ENCODE data around the gene ZFR. TPM values are rescaled to one million over a fixed set of nuclear protein-coding genes. Genes with fewer than 3 reads are reported as not detected.

Gene ZFR
- polyA plus RNA-seq, 2 of the 4 experiments (the other 2 are of a cell fraction), result 65.6 to 107 TPM

GRCh38 chr5:32311404-32312196, 132.9 kb downstream of the ZFR start:
- H3K4me1 ChIP-seq, result peaks cover 9% of the 10 kb centered on the region
- H3K9me3 ChIP-seq, result no peaks in the 10 kb centered on the region
- TF ChIP-seq CBX2 (IDR thresholded peaks at IDR 0.05; ENCODE audit: borderline replicate concordance, low read depth) (no peak), POLR2A (IDR thresholded peaks at IDR 0.05; ENCODE audit: low read length) (no peak), E2F6 (IDR thresholded peaks at IDR 0.05; ENCODE audit: borderline replicate concordance, low read depth) (no peak), HMGXB4 (CRISPR knock-in tag; IDR thresholded peaks at IDR 0.05; ENCODE audit: borderline replicate concordance) (no peak), ZSCAN20 (CRISPR knock-in tag; IDR thresholded peaks at IDR 0.05) (no peak), FOSL2 (IDR thresholded peaks at IDR 0.05) (no peak), FOSL2 (CRISPR knock-in tag; IDR thresholded peaks at IDR 0.05) (no peak), JUN (IDR thresholded peaks at IDR 0.05) (no peak), RAD21 (conservative IDR thresholded peaks at IDR 0.05 in 1 of 2, IDR thresholded peaks at IDR 0.05 in 1 of 2) (no peak), MAX (IDR thresholded peaks at IDR 0.05) (no peak), REST (IDR thresholded peaks at IDR 0.05) (no peak)
- H3K4me3 ChIP-seq, result peak overlapping the region; percentile 99
- peak overlapping the region; percentile 91 for H3K4me2 ChIP-seq
- peak overlapping the region; percentile 94 to 95 for H3K27ac ChIP-seq
- POLR2A ChIA-PET, result interaction anchor here (1.5 kb wide), 1 partner anchor 137 kb away, joined by 3 read pairs; the partner anchor contains the start of gene GOLPH3
- DNase-seq (ENCODE audit: low read depth in 1 of 2, low spot score in 1 of 2) (no peak), ATAC-seq (no peak), FAIRE-seq (no peak)
- CTCF ChIA-PET, result interaction anchor here (0.6 kb wide), 2 partner anchors 79 to 139 kb away, joined by 3 read pairs; no protein-coding TSS in a partner anchor
- 68% methylated on average over 16 of the region's 16 CpGs for WGBS (ENCODE audit: missing lambda C conversion rate)

- no peak for TF ChIP-seq RCOR1 (IDR thresholded peaks at IDR 0.05; ENCODE audit: low read depth, low read length)
- TF ChIP-seq HMGXB4 (CRISPR knock-in tag; IDR thresholded peaks at IDR 0.05; ENCODE audit: borderline replicate concordance), result no peak
- TF ChIP-seq CHD2 (IDR thresholded peaks at IDR 0.05; ENCODE audit: low read length, partially characterized antibody), result no peak
- no peak for TF ChIP-seq PBX3 (IDR thresholded peaks at IDR 0.05)
- no peak for TF ChIP-seq KDM5A (IDR thresholded peaks at IDR 0.05)
- TF ChIP-seq ZFP36 (IDR thresholded peaks at IDR 0.05; ENCODE audit: borderline replicate concordance, partially characterized antibody), result no peak
- TF ChIP-seq CTCF (IDR thresholded peaks at IDR 0.05), result no peak
- no peak for TF ChIP-seq JUN (IDR thresholded peaks at IDR 0.05)
- TF ChIP-seq RARB (CRISPR knock-in tag; IDR thresholded peaks at IDR 0.05), result no peak
- TF ChIP-seq ATOH8 (CRISPR knock-in tag; IDR thresholded peaks at IDR 0.05; ENCODE audit: low read depth), result no peak
- TF ChIP-seq EP300 (IDR thresholded peaks at IDR 0.05), result no peak
- no peak for TF ChIP-seq HOXB5 (CRISPR knock-in tag; IDR thresholded peaks at IDR 0.05)
- TF ChIP-seq E2F6 (IDR thresholded peaks at IDR 0.05; ENCODE audit: borderline replicate concordance, low read depth), result no peak
- DNase-seq (ENCODE audit: low read depth in 1 of 2, low spot score in 1 of 2) (no peak), ATAC-seq (no peak), FAIRE-seq (no peak)
- no peak overlapping the region for H3K4me3 ChIP-seq
- no peaks in the 10 kb centered on the region for H3K9me3 ChIP-seq
- POLR2A ChIA-PET, result no interaction called here
- 93% methylated on average over 6 of the region's 6 CpGs for WGBS (ENCODE audit: missing lambda C conversion rate)
- no peak overlapping the region for H3K4me2 ChIP-seq
- CTCF ChIA-PET, result no interaction called here
- H3K27ac ChIP-seq, result no peak overlapping the region
- H3K4me1 ChIP-seq, result peaks cover 9% of the 10 kb centered on the region
Observed at GRCh38 chr5:32309761-32310160, 134.8 kb downstream of the ZFR start.

All from A549 (cell line).